HuH-7 (cell line): ENCODE measurements around the gene DNAH6.
"Not testable (repeated sequence)": the region's sequence is repeated elsewhere in the genome, so short reads cannot be mapped to it uniquely, and the experiment has no call there.

ENCODE experiments used
- DNase-seq: peaks from one replicate; pipeline ENCODE4 v3.0.0; 2011; ENCODE audit warnings: low spot score

Gene DNAH6

GRCh38 chr2:84748341-84748740 is 232.0 kb downstream of the DNAH6 start:
- DNase-seq, result no peak

GRCh38 chr2:84749442-84749841 is 233.1 kb downstream of the DNAH6 start:
- no peak for DNase-seq

GRCh38 chr2:84755096-84755495 is 238.8 kb downstream of the DNAH6 start:
- no peak for DNase-seq

- no peak for DNase-seq
These were observed 241.3 kb downstream of the DNAH6 start for GRCh38 chr2:84757648-84758047.

DNA sequence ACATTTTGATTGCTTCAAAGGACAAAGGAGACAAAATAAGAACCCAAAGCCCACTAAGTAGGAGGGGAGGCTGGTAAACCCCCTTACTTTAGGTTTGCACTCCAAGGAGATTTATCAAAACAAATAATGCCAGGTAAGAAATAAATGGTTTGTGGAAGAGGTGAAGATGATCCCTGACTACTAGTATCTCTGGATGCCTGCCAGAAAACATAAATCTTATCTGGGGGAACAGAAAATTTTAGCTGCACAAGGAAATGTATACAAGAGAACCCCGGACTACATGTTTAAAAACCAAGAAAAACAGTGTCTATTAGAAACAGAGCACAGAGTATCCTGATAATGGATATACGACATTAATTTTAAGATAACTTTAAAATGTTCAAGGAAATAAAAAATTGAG is 250.5 kb downstream of the DNAH6 start:
- no peak for DNase-seq

DNA sequence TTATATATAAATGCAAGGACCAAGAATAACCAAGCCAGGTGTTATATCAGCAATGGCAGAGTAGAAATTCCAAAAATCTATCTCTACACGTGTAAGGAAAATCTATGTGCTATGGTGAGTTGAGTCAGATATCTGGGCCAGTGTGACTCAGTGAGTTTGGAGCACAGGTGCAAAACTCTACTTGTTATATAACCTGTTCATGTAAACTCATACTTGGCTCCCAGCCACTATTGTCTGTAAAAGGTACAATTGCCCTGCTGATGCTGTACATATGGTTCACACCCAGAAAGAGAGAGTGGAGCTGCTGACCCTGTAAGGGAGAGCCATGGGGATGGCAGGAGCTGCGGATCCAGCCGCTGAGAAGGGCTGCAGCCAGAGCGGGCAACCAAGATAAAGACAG is 252.5 kb downstream of the DNAH6 start:
- DNase-seq, result no peak

GRCh38 chr2:84770280-84770679 is 254.0 kb downstream of the DNAH6 start:
- DNase-seq, result no peak

DNA sequence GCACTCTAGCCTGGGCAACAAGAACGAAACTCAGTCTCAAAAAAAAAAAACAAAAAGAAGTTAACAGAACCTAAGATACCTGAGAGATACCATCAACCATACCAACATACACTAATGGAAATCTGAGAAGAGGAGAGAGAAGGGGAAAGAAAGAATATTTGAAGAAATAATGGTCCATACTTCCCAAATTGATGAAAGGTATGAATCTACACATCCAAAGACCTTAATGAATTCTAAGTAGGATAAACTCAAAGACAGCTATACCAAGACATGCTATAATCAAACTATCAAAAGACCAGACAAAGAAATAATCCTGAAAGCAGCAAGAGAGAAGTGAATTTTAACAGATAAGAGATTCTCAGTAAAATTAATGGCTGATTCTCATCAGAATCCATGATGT is 255.0 kb downstream of the DNAH6 start:
- no peak for DNase-seq

DNA sequence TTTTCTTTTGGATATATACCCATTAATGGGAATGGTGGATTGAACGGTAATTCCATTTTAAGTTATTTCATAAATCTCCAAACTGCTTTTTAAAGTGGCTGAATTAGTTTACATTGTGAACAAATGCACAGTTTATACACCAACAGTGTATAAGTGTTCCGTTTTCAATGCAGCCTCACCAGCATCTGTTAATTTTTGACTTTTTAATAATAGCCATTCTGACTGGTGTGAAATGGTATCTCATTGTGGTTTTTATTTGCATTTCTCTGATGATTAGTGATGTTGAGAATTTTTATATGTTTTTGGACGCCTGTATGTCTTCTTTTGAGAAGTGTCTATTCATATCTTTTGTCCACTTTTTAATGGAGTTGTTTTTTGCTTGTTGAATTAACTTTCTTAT is 257.3 kb downstream of the DNAH6 start:
- DNase-seq, result not testable (repeated sequence)

DNA sequence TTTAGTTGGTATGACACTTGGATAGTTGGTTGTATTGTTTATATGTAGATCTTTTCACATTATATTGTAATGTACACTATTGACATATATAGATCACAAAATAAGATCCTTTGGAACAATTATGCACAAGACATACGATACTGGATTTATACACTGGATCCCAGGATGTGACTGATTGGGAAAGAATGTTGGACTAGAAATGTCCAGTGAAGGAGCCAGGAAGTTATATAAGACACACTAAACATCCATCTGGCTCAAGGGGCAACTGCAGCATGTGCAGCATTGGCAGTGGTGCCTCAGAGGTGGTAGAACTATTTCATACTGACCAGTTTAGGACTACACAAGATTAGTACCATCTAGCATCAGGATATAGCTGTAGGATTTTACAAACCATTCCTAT is 259.7 kb downstream of the DNAH6 start:
- no peak for DNase-seq

DNA sequence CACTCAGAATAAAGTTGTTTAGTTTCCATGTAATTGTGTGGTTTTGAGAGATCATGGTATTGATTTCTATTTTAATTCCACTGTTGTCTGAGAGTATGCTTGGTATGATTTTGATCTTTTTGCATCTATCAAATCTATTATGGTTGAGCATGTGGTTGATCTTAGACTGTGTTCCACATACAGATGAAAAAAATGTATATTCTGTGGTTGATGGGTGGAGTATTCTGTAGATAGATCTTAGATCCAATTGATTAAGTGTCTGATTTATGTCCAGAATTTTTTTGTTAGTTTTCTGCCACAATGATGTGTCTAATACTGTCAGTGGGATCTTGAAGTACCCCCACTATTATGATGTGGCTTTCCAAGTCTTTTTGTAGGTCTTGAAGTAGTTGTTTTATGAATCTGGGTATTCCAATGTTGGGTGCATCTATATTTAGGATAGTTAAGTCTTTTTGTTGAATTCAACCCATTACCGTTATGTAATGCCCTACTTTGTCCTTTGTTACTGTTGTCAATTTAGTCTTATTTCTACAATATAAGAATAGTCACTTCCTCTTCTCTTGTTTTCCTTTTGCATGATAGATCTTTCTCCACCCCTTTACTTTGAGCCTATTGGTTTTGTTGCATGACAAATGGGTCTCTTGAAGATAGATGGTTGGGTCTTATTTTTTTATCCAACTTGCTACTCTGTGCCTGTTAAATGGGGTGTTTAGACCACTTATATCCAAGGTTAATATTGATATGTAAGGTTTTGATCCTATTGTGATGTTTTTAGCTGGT is 262.8 kb downstream of the DNAH6 start:
- no peak for DNase-seq

DNA sequence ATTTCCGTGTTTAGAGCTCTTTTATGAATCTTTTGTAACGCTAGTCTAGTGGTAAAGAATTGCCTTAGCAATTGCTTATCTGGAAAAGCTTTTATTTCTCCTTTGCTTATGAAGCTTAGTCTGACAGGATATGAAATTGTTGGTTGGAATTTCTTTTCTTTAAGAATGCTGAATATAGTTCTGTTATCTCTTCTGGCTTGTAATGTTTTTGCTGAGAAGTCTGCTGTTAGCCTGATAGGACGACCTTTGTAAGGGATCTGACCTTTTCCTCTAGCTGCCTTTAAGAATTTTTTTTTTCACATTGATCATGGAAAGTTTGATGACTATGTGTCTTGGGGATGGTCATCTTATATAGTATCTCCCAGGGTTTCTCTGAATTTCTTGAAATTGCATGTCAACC is 263.5 kb downstream of the DNAH6 start:
- DNase-seq, result no peak

GRCh38 chr2:84781942-84782716 is 265.8 kb downstream of the DNAH6 start:
- no peak for DNase-seq

DNA sequence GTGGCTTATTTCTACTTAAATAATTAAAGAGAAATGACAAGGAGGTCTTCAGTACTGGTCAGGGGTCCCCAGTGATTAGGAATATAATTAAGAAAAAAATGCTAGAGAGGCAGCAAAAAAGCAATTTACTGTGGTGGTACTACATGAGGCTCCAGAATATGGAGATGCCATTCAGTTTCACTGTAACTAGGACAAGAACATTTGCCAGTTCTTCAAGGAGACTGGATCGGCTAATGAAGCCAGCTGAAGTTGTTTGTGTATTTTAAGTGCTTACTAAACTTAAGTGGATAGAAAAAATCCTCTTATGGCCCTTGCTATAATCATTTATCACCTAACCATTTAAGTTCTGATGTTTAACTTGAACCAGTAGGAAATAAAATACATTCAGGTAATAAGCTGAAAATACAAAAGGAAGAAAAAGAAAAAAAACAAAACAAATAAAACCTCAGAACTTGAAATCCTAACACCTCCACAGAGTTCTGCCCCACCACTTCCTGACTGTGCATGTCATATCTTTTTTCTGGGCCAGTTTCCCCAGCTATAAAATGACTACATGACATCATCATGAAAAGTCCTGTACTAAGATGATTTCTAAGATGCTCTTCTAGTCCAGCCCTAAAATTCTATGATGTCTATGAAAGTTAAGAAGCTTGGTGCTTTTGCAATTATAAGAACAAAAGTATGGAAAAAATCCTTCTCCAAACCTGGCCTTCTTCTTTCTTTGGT is 266.6 kb downstream of the DNAH6 start:
- no peak for DNase-seq

GRCh38 chr2:84785950-84786349 is 269.7 kb downstream of the DNAH6 start:
- DNase-seq, result no peak

- no peak for DNase-seq
These were observed 270.3 kb downstream of the DNAH6 start for GRCh38 chr2:84786601-84787000.

- no peak for DNase-seq
These were observed 271.7 kb downstream of the DNAH6 start for GRCh38 chr2:84788027-84788426.

- no peak for DNase-seq
These were observed 272.2 kb downstream of the DNAH6 start for GRCh38 chr2:84788498-84788897.

- DNase-seq, result no peak
These were observed 276.7 kb downstream of the DNAH6 start for GRCh38 chr2:84792856-84793522.

DNA sequence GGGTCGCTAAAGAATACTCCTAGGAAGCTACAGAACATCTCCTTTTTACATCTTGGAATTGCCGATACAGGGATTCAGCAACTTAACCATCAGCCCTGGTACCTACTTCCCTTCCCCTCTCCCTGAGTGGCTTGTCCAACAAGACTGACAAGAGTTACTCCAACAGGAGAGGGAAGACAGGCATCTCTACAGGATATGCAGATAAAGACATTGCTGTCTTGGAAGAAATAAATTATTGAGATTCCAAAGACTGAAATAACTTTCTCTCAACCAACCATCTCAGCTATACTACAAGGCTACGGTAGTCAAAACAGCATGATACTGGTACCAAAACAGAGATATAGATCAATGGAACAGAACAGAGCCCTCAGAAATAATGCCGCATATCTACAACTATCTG is 277.3 kb downstream of the DNAH6 start:
- DNase-seq, result no peak

DNA sequence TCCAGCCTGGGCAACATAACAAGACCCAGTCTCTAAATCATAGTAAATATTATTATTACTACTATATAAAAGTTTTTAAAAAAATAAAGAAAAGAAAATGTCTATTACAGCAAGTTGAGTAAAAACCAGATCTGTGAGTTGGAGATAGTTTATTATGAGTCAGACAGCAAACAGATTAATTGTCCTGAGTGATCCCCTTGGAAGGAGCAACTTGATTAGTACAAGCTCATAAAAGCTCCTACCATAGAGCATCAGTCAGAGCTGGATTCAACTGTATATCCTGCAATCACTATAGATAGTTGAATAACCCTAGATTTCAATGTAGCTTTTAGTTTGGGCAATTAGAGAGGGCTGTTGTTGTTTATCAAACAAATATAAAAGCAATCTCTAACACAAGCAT is 280.5 kb downstream of the DNAH6 start:
- DNase-seq, result no peak

GRCh38 chr2:84797271-84797670 is 281.0 kb downstream of the DNAH6 start:
- no peak for DNase-seq
